ENCODE results near the gene TSC22D1.

DNA sequence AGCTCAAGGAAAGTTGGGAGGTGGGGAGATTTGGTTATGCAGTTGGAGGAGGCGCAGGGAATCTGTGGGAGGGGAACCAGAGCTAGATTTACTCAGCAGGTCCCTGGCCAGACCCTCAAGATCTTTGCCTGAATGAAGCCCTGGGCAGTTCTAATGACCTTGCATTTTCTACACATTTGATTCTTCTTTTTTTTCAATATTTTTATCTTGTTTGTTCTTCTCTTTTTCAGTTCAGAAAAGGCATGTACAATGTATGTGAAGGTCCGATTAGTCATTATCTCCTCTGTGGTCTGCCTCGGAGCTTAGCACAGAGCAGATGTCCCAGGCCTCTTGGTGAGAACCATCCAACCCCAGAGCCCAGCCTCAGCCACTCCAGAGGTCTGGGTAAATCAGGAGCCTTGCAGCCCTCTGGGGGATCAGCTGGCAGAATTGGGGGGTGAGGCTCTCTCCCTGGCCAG lies 178.3 kb downstream of the TSC22D1 start:
- TF ChIP-seq, protein P1, sequence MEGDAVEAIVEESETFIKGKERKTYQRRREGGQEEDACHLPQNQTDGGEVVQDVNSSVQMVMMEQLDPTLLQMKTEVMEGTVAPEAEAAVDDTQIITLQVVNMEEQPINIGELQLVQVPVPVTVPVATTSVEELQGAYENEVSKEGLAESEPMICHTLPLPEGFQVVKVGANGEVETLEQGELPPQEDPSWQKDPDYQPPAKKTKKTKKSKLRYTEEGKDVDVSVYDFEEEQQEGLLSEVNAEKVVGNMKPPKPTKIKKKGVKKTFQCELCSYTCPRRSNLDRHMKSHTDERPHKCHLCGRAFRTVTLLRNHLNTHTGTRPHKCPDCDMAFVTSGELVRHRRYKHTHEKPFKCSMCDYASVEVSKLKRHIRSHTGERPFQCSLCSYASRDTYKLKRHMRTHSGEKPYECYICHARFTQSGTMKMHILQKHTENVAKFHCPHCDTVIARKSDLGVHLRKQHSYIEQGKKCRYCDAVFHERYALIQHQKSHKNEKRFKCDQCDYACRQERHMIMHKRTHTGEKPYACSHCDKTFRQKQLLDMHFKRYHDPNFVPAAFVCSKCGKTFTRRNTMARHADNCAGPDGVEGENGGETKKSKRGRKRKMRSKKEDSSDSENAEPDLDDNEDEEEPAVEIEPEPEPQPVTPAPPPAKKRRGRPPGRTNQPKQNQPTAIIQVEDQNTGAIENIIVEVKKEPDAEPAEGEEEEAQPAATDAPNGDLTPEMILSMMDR (optimal IDR thresholded peaks at IDR 0.05 in 1 of 3, IDR thresholded peaks at IDR 0.05 in 1 of 3, conservative IDR thresholded peaks at IDR 0.05 in 1 of 3; ENCODE audit: extremely low read depth in 1 of 3, insufficient read depth in 2 of 3, low read length in 3 of 3): no peak
- TF ChIP-seq EZH2 (IDR thresholded peaks at IDR 0.05; ENCODE audit: low read length): no peak

Data from keratinocyte (primary cell).